Neural crest cell (in vitro differentiated cells): ENCODE results near the gene AKAP9. TPM values are rescaled to one million over a fixed set of nuclear protein-coding genes. Genes with fewer than 3 reads are reported as not detected.
"Not testable (repeated sequence)": the region's sequence is repeated elsewhere in the genome, so short reads cannot be mapped to it uniquely, and the experiment has no call there.

ENCODE experiments used
- DNase-seq: peaks from one replicate; pipeline ENCODE4 v3.0.0; 2021; ENCODE audit warnings: low read depth, mixed read lengths, low spot score
- H3K27ac Mint-ChIP-seq: one replicate; pipeline ENCODE4 v1.8.0; 2021; ENCODE audit warnings: mild to moderate bottlenecking, mixed read lengths; ENCODE audit not compliant: unreplicated experiment
- H3K27me3 Mint-ChIP-seq: 2 replicates; pipeline ENCODE4 v1.8.0; 2021; ENCODE audit warnings: low read depth, mild to moderate bottlenecking, mixed read lengths
- H3K36me3 Mint-ChIP-seq: 2 replicates; pipeline ENCODE4 v1.8.0; 2021; ENCODE audit warnings: low read depth, mild to moderate bottlenecking, mixed read lengths
- H3K4me1 Mint-ChIP-seq: 2 replicates; pipeline ENCODE4 v1.8.0; 2021; ENCODE audit warnings: mixed read lengths
- H3K4me3 Mint-ChIP-seq: one replicate; pipeline ENCODE4 v1.8.0; 2021; ENCODE audit warnings: mild to moderate bottlenecking, mixed read lengths
- H3K9me3 Mint-ChIP-seq: 2 replicates; pipeline ENCODE4 v1.8.0; 2021; ENCODE audit warnings: mixed read lengths
- CTCF ChIP-seq: fragments of 200-600 bp; sonication (generic); conservative IDR thresholded peaks from 2 replicates; pipeline ENCODE4 v1.5.0; 2021; ENCODE audit warnings: antibody characterized with exemption, mild to moderate bottlenecking
- total RNA-seq: library from RNA; stranded (reverse); gene quantifications from 2 replicates; pipeline ENCODE4 v1.2.1, GENCODE V29; 2021

The AKAP9 gene
- total RNA-seq, 1 donor from 2014 or later, result 32.0 TPM

- H3K4me1 Mint-ChIP-seq, result no peaks in the 10 kb centered on the region
- peaks cover 44% of the 10 kb centered on the region for H3K36me3 Mint-ChIP-seq
- H3K9me3 Mint-ChIP-seq, result peaks cover 11% of the 10 kb centered on the region
- no peak overlapping the region for H3K4me3 Mint-ChIP-seq
- no peaks in the 10 kb centered on the region for H3K27me3 Mint-ChIP-seq
- no peak overlapping the region for H3K27ac Mint-ChIP-seq
- no peak for TF ChIP-seq CTCF
- DNase-seq, result no peak
These were observed 69.6 kb downstream of the AKAP9 start for GRCh38 chr7:92010215-92010614.

DNA sequence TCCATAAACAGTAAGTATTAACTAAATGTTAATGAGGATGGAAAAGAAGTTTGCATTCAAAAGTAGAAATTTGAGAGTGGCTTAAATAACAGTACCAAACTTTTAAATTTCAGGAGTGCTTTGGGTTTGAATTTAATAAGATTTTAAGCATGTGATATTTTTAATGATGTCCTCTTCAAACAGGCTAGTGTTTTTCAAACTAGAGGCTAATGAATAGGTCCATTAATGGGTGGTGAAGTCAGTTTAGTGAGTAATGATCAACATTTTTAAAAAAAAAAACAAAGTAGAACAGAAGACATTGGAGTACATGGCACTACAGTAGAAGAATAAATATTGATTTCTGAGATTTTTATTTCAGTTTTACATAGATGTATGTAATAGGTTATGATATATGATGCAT lies 72.9 kb downstream of the AKAP9 start:
- H3K9me3 Mint-ChIP-seq, result peaks cover 11% of the 10 kb centered on the region
- DNase-seq, result no peak
- no peak overlapping the region for H3K4me3 Mint-ChIP-seq
- H3K4me1 Mint-ChIP-seq, result no peaks in the 10 kb centered on the region
- no peak overlapping the region for H3K27ac Mint-ChIP-seq
- no peak for TF ChIP-seq CTCF
- peaks cover 36% of the 10 kb centered on the region for H3K36me3 Mint-ChIP-seq
- H3K27me3 Mint-ChIP-seq, result no peaks in the 10 kb centered on the region

- no peak for TF ChIP-seq CTCF
- Mint-ChIP-seq H3K9me3 (no peaks in the 10 kb centered on the region), H3K4me1 (no peaks in the 10 kb centered on the region), H3K27ac (no peak overlapping the region), H3K36me3 (peaks cover 24% of the 10 kb centered on the region), H3K4me3 (no peak overlapping the region), H3K27me3 (no peaks in the 10 kb centered on the region)
- DNase-seq, result no peak
These were observed 80.0 kb downstream of the AKAP9 start for GRCh38 chr7:92020636-92021035.

DNA sequence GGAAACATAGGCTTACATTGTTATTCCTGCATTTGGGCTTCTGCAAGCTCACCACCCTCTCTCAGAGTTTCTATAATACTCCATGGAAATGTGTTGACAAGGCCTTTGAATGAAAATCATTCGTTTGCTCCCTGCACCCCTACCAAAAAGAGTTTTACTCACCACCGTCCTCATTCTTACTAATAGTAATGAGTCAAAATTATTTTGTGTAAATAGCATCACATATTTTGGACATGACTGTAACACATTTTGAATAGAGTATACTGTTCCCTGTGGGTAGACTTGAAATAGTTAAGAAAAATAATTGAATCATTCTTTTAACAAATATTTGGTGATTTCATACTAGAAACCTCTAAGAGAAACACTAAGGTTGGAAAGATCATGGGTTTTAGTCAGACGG lies 84.6 kb downstream of the AKAP9 start:
- H3K36me3 Mint-ChIP-seq, result peaks cover 30% of the 10 kb centered on the region

GRCh38 chr7:92026635-92027034 lies 86.0 kb downstream of the AKAP9 start:
- H3K4me1 Mint-ChIP-seq, H3K27ac Mint-ChIP-seq, H3K4me3 Mint-ChIP-seq, H3K27me3 Mint-ChIP-seq, H3K9me3 Mint-ChIP-seq, DNase-seq: not testable (repeated sequence)
- peaks cover 33% of the 10 kb centered on the region for H3K36me3 Mint-ChIP-seq

More for the DNA sequence above, 84.6 kb downstream of the AKAP9 start:
- Mint-ChIP-seq H3K4me1 (no peaks in the 10 kb centered on the region), H3K9me3 (peaks cover 3% of the 10 kb centered on the region), H3K4me3 (no peak overlapping the region), H3K27me3 (no peaks in the 10 kb centered on the region), H3K27ac (no peak overlapping the region)
- no peak for TF ChIP-seq CTCF
- no peak for DNase-seq

- not testable (repeated sequence) for DNase-seq, H3K4me3 Mint-ChIP-seq, H3K27me3 Mint-ChIP-seq, H3K27ac Mint-ChIP-seq, H3K4me1 Mint-ChIP-seq, H3K9me3 Mint-ChIP-seq
- peaks cover 32% of the 10 kb centered on the region for H3K36me3 Mint-ChIP-seq
These were observed 86.5 kb downstream of the AKAP9 start for GRCh38 chr7:92027128-92027527.

DNA sequence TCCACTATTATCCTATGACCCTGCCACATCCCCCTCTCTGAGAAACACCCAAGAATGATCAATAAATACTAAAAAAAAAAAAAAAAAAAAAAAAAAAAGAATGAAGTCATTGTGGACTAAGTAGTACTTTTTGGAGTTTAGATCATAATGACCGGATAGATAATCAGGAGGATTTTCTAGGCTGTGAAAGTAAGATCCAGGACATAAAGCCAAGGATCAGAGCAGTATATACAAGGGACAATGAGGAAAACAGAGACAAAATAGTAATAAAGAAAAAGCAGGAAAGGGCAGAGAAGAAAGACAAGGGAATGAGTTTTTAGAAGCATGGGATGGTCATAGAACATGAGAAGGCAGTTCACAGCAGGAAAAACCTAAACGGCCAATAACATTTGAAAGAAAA lies 87.6 kb downstream of the AKAP9 start:
- TF ChIP-seq CTCF, result no peak
- Mint-ChIP-seq H3K27me3 (no peaks in the 10 kb centered on the region), H3K4me3 (no peak overlapping the region), H3K9me3 (peaks cover 3% of the 10 kb centered on the region), H3K4me1 (no peaks in the 10 kb centered on the region), H3K36me3 (peaks cover 35% of the 10 kb centered on the region), H3K27ac (no peak overlapping the region)
- DNase-seq, result no peak
